Upper lobe of right lung (tissue), 1 donor: ENCODE data around the gene SCT. TPM values are rescaled to one million over a fixed set of nuclear protein-coding genes. Genes with fewer than 3 reads are reported as not detected.

Source experiments
- ATAC-seq: fragments of 200-7000 bp; cut with Tn5 transposase; one replicate; pipeline ENCODE4 v1.9.1; 2020; ENCODE audit warnings: mild to moderate bottlenecking, moderate library complexity
- DNase-seq: peaks from one replicate; pipeline ENCODE4 v3.0.0-alpha.2; 2020
- H3K27ac ChIP-seq: fragments of 200-600 bp; one replicate; pipeline ENCODE4 v1.8.0; 2022
- H3K27me3 ChIP-seq: fragments of 200-600 bp; one replicate; pipeline ENCODE4 v1.8.0; 2022; ENCODE audit warnings: mild to moderate bottlenecking
- H3K36me3 ChIP-seq: fragments of 200-600 bp; one replicate; pipeline ENCODE4 v1.8.0; 2022
- H3K4me1 ChIP-seq: fragments of 200-600 bp; one replicate; pipeline ENCODE4 v1.8.0; 2022
- H3K4me3 ChIP-seq: fragments of 200-600 bp; one replicate; pipeline ENCODE4 v1.8.0; 2022; ENCODE audit warnings: mild to moderate bottlenecking
- H3K9me3 ChIP-seq: fragments of 200-600 bp; one replicate; pipeline ENCODE4 v1.8.0; 2022
- intact Hi-C: fragments of 100-400 bp; cut with DNase I; formaldehyde crosslinking; loops from one replicate; pipeline ENCODE4 v1.11.0; 2022
- total RNA-seq: library from RNA; stranded (reverse); fragmentation: NEBNext Ultra II Directional; extraction: Animal tissue kit (Norgen Biotek cat#: 25700); gene quantifications from one replicate; pipeline ENCODE4 v1.2.1, GENCODE V29; 2021
- TF ChIP-seq, protein P1 (sequence below): fragments of 200-600 bp; IDR thresholded peaks from one replicate; pipeline ENCODE4 v1.8.0; 2022; ENCODE audit warnings: antibody characterized with exemption
- donor health status: DM: no; HTN: yes; CAD: no; lungs with severe emphysema.

Gene SCT
- total RNA-seq, 1 donor from 2014 or later, result not detected

- DNase-seq (no peak), ATAC-seq (no peak)
- Histone ChIP-seq H3K4me1 (peaks cover 24% of the 10 kb centered on the region), H3K9me3 (no peaks in the 10 kb centered on the region), H3K27ac (no peak overlapping the region), H3K4me3 (no peak overlapping the region), H3K27me3 (no peaks in the 10 kb centered on the region), H3K36me3 (peaks cover 3% of the 10 kb centered on the region)
- intact Hi-C loops, result no loop called here
- TF ChIP-seq, protein P1, sequence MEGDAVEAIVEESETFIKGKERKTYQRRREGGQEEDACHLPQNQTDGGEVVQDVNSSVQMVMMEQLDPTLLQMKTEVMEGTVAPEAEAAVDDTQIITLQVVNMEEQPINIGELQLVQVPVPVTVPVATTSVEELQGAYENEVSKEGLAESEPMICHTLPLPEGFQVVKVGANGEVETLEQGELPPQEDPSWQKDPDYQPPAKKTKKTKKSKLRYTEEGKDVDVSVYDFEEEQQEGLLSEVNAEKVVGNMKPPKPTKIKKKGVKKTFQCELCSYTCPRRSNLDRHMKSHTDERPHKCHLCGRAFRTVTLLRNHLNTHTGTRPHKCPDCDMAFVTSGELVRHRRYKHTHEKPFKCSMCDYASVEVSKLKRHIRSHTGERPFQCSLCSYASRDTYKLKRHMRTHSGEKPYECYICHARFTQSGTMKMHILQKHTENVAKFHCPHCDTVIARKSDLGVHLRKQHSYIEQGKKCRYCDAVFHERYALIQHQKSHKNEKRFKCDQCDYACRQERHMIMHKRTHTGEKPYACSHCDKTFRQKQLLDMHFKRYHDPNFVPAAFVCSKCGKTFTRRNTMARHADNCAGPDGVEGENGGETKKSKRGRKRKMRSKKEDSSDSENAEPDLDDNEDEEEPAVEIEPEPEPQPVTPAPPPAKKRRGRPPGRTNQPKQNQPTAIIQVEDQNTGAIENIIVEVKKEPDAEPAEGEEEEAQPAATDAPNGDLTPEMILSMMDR, result no peak
Observed at GRCh38 chr11:617912-618682, 8.9 kb downstream of the SCT start.

GRCh38 chr11:617199-617911 is 9.6 kb downstream of the SCT start:
- peaks cover 10% of the 10 kb centered on the region for H3K36me3 ChIP-seq
- no peak overlapping the region for H3K27ac ChIP-seq
- no peaks in the 10 kb centered on the region for H3K27me3 ChIP-seq
- H3K9me3 ChIP-seq, result no peaks in the 10 kb centered on the region
- intact Hi-C loops, result no loop called here
- TF ChIP-seq, protein P1, result no peak
- no peak overlapping the region for H3K4me3 ChIP-seq
- no peak for DNase-seq
- no peak for ATAC-seq
- peaks cover 28% of the 10 kb centered on the region for H3K4me1 ChIP-seq

DNA sequence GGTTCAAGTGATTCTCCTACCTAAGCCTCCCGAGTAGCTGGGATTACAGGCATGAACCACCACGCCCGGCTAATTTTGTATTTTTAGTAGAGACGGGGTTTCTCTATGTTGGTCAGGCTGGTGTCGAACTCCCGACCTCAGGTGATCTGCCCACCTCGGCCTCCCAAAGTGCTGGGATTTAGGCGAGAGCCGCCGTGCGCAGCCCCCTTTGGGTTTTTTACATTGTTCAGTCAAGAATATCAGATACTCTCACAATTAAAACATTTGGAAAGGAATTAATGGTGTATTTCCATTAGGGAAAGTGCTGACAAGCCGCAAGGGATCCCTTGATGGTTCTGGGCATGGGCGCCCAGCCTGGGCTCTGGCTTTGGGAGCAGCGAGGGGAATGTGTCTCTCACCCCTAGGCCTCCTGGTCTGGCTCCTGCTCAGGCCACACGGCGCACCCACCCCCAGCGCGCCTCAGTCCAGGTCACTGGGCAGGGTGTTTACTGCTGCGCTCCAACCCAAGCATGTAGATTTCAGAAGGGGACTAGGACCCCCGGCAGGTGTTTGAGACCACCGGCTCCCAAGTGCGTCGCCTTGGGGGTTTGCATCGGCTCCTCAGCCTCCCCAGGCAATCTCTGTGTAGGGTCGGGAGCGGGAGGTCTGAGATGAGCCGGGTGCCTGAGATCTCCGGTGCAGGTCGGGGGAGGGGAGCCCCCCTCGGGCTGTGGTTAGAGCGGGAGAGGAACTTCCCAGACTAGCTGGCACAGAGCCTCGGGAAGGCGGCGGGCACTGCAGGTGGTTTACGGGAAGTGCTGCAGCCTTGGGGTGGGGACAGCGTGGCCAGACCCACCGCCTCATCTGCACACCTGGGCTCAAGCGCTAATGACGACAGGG is 10.4 kb downstream of the SCT start:
- no peaks in the 10 kb centered on the region for H3K27me3 ChIP-seq
- intact Hi-C loops, result no loop called here
- DNase-seq (no peak), ATAC-seq (no peak)
- peaks cover 28% of the 10 kb centered on the region for H3K4me1 ChIP-seq
- no peaks in the 10 kb centered on the region for H3K9me3 ChIP-seq
- peaks cover 18% of the 10 kb centered on the region for H3K36me3 ChIP-seq
- TF ChIP-seq, protein P1, result no peak
- H3K27ac ChIP-seq, result peak overlapping the region; percentile 92
- H3K4me3 ChIP-seq, result peak overlapping the region; percentile 76

DNA sequence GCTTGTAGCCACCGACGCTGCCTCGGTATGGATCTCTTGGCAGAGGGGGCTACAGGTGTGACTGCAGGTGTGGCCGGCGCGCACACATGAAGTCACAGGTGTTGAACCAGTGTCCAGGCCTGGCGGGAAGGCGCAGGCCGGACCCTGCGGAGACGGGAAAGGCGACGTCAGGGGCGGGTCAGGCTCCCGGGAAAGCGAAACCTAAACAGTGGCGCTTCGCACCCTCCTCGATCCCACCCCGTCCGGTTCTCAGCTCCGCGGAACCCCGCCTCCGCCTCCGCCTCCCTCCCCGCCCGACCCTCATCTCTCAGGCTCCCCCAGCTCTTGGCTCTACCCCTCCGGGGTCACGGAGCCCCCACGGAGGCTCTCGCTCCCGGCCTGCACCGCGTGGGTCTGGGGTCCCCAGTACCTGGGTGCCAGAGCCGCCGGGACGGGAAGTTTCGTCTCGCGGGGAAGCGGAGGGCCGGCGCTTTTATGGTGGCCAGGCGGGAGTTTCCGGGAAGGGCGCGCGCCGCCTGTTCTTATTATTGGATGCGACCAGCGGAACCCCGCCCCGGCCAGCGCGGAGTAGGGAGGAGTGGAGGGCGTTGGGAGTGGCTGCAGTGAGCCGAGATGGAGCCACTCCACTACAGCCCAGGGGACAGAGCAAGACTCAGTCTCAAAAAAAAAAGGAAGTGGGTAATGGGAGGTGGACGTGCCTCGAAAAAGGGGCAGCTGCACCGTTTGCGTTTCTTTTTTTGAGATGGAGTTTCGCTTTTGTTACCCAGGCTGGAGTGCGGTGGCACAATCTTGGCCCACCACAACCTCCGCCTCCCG is 11.3 kb downstream of the SCT start, which contains the start of gene IRF7:
IRF7 (minus strand) TSS at position 447 of the 816 bp plus-strand sequence. CDS start 586 bp downstream, outside the sequence.
- Histone ChIP-seq H3K4me1 (peaks cover 28% of the 10 kb centered on the region), H3K9me3 (no peaks in the 10 kb centered on the region), H3K4me3 (peak within 1 kb of the TSS; percentile 76), H3K27me3 (no peaks in the 10 kb centered on the region), H3K27ac (peak within 1 kb of the TSS; percentile 92), H3K36me3 (peaks cover 27% of the 10 kb centered on the region)
- intact Hi-C loops, result no loop called here
- DNase-seq, result peak; percentile 99
- peak; percentile 86 for ATAC-seq
- TF ChIP-seq, protein P1, result no peak
